Measurements from ENCODE around the gene CACFD1.

DNA sequence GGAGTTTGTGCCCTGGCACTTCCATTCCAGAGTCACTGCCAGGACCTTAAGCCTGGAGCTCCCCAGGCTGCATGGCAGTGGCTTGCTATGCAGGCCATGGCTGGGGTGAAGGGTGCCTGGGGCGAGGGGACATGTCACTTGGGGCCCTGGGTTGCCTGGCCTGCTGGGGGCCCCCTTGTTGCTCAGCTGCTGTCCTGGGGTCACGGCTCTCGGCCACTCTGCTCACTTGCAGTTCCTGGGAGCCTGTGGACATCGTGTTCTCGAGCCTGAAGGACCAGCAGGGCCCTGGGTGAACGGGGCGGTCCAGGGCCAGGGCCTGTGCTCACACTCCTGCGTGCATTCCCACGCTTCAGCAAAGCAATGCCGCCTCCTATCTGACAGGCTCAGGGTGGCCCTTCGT, 33.6 kb downstream of the CACFD1 start:
- TF ChIP-seq GATA2 (IDR thresholded peaks at IDR 0.05; ENCODE audit: low read depth, low read length): no peak
- TF ChIP-seq GATA3 (IDR thresholded peaks at IDR 0.05; ENCODE audit: low read depth, low read length): no peak

Measured in SH-SY5Y (cell line).